Measurements from ENCODE around the gene IRGC.

GRCh38 chr19:43769256-43769655 is 53.4 kb downstream of the IRGC start:
- TF ChIP-seq CC2D1A (CRISPR knock-in tag; IDR thresholded peaks at IDR 0.05) (no peak), CTCF (CRISPR knock-in tag; IDR thresholded peaks at IDR 0.05) (no peak)

Data from HepG2 (cell line).